ENCODE measurements around the gene ZNF569.
"Not testable (repeated sequence)": the region's sequence is repeated elsewhere in the genome, so short reads cannot be mapped to it uniquely, and the experiment has no call there.

Gene ZNF569

GRCh38 chr19:37403403-37403802 lies 63.8 kb downstream of the ZNF569 start:
- no peak for DNase-seq

GRCh38 chr19:37401078-37401477 lies 66.2 kb downstream of the ZNF569 start:
- DNase-seq = no peak

GRCh38 chr19:37391399-37391798 lies 75.8 kb downstream of the ZNF569 start:
- DNase-seq = not testable (repeated sequence)

- no peak for DNase-seq
Measured at GRCh38 chr19:37389234-37389633, 78.0 kb downstream of the ZNF569 start.

GRCh38 chr19:37370880-37371661 lies 96.2 kb downstream of the ZNF569 start, which contains the start of gene ZNF527:
ZNF527 (plus strand) TSS chr19:37371099; CDS start chr19:37374199, 3,100 bp downstream.
- DNase-seq = peak; percentile 95

GRCh38 chr19:37370386-37370879 lies 96.8 kb downstream of the ZNF569 start:
- not testable (repeated sequence) for DNase-seq

- no peak for DNase-seq
Measured at GRCh38 chr19:37362733-37363132, 104.5 kb downstream of the ZNF569 start.

GRCh38 chr19:37361994-37362393 lies 105.2 kb downstream of the ZNF569 start:
- no peak for DNase-seq

Data from right kidney (tissue), 1 donor.